SK-N-MC (cell line): ENCODE data around the gene FOXD4L3.
"Not testable (repeated sequence)": the region's sequence is repeated elsewhere in the genome, so short reads cannot be mapped to it uniquely, and the experiment has no call there.

Source experiments
- EZH2 ChIP-seq: fragments of 200-600 bp; sonication (generic); IDR thresholded peaks from one replicate; pipeline ENCODE4 v1.6.1; 2017; ENCODE audit warnings: antibody characterized with exemption
- FOXP2 ChIP-seq: optimal IDR thresholded peaks from 2 replicates; pipeline ENCODE3; 2011; ENCODE audit warnings: mild to moderate bottlenecking, moderate library complexity; ENCODE audit not compliant: insufficient read depth; ENCODE audit errors: extremely low read length, control extremely low read depth
- POLR2AphosphoS5 ChIP-seq: IDR thresholded peaks from 2 replicates; pipeline ENCODE4 v1.6.1; 2012; ENCODE audit warnings: mild to moderate bottlenecking, low read depth, low read length, borderline replicate concordance

GRCh38 chr9:68306391-68306964, 3.8 kb downstream of the FOXD4L3 start:
- not testable (repeated sequence) for TF ChIP-seq EZH2, POLR2AphosphoS5, FOXP2
